ENCODE results near the gene FIBIN.

Gene FIBIN

DNA sequence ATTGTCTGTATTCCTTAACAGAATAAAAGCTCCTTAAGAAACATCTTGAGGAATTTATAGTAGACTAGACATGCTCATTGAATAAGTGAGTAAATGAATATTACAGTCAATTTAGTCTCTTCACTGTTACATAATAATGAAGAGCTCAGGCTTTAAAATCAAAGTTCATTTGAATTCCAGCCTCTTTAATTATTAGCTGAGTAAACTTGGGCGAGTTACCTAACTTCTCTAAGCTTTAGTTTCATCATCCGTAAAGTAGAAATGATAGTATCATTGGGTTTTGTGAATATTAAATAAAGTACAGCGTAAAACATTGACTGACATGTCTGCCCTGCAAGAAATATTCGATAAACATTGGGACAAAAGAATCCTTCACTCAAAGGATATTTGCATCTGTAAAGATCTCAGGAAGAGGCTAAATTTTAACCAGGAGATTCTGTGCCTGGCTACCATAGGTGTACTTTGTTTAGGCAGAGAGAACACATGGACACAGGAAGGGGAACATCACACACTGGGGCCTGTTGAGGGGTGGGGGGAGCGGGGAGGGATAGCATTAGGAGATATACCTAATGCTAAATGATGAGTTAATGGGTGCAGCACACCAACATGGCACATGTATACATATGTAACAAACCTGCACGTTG is 31.5 kb downstream of the FIBIN start:
- DNase-seq = no peak

DNA sequence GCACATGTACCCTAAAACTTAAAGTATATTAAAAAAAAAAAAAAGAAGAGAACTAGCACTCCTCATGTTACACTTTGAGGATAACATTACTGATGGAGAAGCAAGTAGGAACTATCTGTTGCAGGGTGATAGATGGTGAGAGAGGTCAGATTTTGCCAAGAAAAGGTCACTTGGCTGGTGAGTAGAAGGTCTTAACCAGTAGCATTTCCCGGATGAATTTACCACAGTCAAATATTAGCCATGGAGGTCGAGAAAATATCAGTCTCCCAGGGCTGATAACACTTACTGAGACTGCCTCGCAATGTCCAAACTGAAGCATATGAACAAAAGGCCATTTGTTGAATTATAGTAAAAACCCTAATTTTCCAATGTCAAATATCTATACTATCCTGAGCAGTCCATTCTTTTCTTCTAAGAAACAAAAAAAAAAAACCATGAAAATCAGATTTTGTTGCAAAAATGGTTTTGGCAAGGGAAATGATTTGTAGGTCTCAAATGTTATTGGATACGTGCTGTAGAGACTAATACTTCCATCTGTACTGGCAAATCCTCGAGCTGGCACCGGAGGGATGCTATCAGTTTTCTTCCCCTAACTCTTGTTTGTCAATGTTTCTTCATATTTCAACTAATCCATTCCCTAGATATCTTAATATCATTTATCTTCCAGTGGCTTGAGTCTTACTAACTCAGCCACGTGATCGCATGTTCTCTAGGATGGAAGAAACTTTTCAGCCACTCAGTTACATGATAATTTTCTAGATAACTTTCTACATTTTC is 32.2 kb downstream of the FIBIN start:
- DNase-seq = no peak

GRCh38 chr11:27028561-27028965 is 34.7 kb downstream of the FIBIN start:
- DNase-seq = no peak

- DNase-seq = no peak
Observed at GRCh38 chr11:27029966-27030365, 36.1 kb downstream of the FIBIN start.

- no peak for DNase-seq
Observed at GRCh38 chr11:27031754-27032153, 37.8 kb downstream of the FIBIN start.

DNA sequence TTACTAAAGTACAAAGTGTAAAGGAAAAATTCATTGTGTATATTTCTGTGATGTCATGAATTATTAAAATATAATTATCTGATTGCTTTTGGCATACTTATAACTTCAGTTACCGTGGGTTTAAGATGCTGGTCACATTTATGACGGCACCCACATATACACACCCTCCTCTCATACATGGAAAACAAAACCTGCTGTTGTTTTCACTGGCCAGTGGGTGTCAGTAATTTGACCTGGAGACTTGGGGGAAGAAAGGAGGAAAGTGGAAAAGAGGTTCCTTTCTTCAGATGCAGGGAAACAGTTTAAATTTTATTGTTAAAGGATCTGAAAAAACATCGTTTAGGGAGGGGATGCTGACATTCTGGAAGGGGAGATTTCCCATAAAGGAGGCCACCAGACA is 46.0 kb downstream of the FIBIN start:
- DNase-seq = no peak

- no peak for DNase-seq
Observed at GRCh38 chr11:27040302-27041115, 46.6 kb downstream of the FIBIN start, which contains the start of gene BBOX1. Gene BBOX1 (plus strand): TSS chr11:27040815. CDS start chr11:27055431, 14,616 bp downstream.

DNA sequence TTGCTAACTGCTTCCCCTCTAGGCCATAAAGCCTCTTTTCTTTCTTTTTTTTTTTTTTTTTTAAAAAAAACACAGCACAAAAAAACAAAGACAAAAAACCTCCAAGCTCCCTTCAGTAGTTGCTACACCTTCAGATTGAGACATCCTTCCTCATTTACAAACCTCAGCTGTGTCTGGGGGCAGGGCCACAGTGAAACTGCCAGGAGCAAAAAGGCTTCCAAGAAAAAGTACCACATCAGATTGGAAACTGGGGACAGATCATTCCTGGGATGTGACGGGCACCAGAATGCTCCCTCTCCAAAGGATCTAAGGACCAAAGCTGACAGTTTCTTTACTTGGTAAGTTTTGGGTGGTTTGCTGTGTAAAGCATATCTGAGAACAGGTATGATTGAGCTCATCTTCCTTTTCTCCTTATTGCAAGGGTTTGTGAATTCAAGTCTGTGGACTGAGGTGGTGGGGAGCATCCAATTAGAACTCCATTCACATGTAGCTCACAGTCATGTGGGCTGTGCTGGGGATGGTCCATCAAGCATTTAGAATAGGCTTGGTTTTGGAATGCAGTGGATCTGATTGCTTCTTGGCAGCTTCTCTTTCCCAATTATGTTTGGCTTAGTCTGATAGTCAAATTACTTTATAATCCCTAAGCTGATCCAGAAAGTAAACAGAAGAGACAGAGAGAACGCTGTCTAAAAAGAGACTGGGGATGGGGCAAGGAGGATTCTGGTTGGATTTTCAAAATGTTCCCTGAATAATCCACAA is 47.4 kb downstream of the FIBIN start:
- no peak for DNase-seq
